NCI-H1048 (cell line): ENCODE results near the gene ANKUB1.
"Not testable (repeated sequence)": the region's sequence is repeated elsewhere in the genome, so short reads cannot be mapped to it uniquely, and the experiment has no call there.

Source experiments
- DNase-seq: peaks from one replicate; lab custom pipeline; 2025; lab: John Stamatoyannopoulos, UW

ANKUB1 gene

GRCh38 chr3:149792452-149793270 lies at the start of gene ANKUB1:
ANKUB1 (minus strand) TSS chr3:149792554; CDS start chr3:149792366, 188 bp downstream.
- DNase-seq: peak; percentile 30

- no peak for DNase-seq
These were observed 47.5 kb upstream of the ANKUB1 start for GRCh38 chr3:149839896-149840295.

- not testable (repeated sequence) for DNase-seq
These were observed 47.1 kb upstream of the ANKUB1 start for GRCh38 chr3:149839469-149839868.

- DNase-seq: not testable (repeated sequence)
These were observed 46.1 kb upstream of the ANKUB1 start for GRCh38 chr3:149838491-149838890.

- DNase-seq: no peak
These were observed 40.9 kb upstream of the ANKUB1 start for GRCh38 chr3:149833241-149833640.

GRCh38 chr3:149832086-149832485 lies 39.7 kb upstream of the ANKUB1 start:
- no peak for DNase-seq

GRCh38 chr3:149831321-149831720 lies 39.0 kb upstream of the ANKUB1 start:
- no peak for DNase-seq

- no peak for DNase-seq
These were observed 38.5 kb upstream of the ANKUB1 start for GRCh38 chr3:149830902-149831301.

GRCh38 chr3:149829631-149830030 lies 37.3 kb upstream of the ANKUB1 start:
- not testable (repeated sequence) for DNase-seq

GRCh38 chr3:149828390-149828789 lies 36.0 kb upstream of the ANKUB1 start:
- no peak for DNase-seq

- no peak for DNase-seq
These were observed 34.3 kb upstream of the ANKUB1 start for GRCh38 chr3:149826636-149827035.

- DNase-seq: no peak
These were observed 27.8 kb upstream of the ANKUB1 start for GRCh38 chr3:149820183-149820582.

GRCh38 chr3:149819432-149819831 lies 27.1 kb upstream of the ANKUB1 start:
- no peak for DNase-seq

GRCh38 chr3:149816986-149817385 lies 24.6 kb upstream of the ANKUB1 start:
- no peak for DNase-seq

- DNase-seq: no peak
These were observed 24.0 kb upstream of the ANKUB1 start for GRCh38 chr3:149816311-149816710.

GRCh38 chr3:149815728-149816127 lies 23.4 kb upstream of the ANKUB1 start:
- no peak for DNase-seq

GRCh38 chr3:149815321-149815720 lies 23.0 kb upstream of the ANKUB1 start:
- DNase-seq: no peak

- DNase-seq: no peak
These were observed 21.3 kb upstream of the ANKUB1 start for GRCh38 chr3:149813367-149814281.

GRCh38 chr3:149812606-149813366 lies 20.4 kb upstream of the ANKUB1 start, which contains the start of gene RNF13:
RNF13 (plus strand) TSS chr3:149813215; CDS start chr3:149846027, 32,812 bp downstream.
- DNase-seq: peak; percentile 80

- DNase-seq: no peak
These were observed 19.8 kb upstream of the ANKUB1 start for GRCh38 chr3:149812165-149812605.

- DNase-seq: no peak
These were observed 18.5 kb upstream of the ANKUB1 start for GRCh38 chr3:149810846-149811245.

- no peak for DNase-seq
These were observed 17.3 kb upstream of the ANKUB1 start for GRCh38 chr3:149809699-149810098.
